GM23338 (cell line): ENCODE data around the gene FIGN. TPM values are rescaled to one million over a fixed set of nuclear protein-coding genes. Genes with fewer than 3 reads are reported as not detected.

Experiments used
- ATAC-seq: fragments of 200-7000 bp; cut with Tn5 transposase; 3 replicates; pipeline ENCODE4 v1.9.1; 2020
- DNase-seq: peaks from one replicate; pipeline ENCODE4 v3.0.0-alpha.2; 2015; ENCODE audit warnings: low spot score
- H2AFZ ChIP-seq: fragments of 200-600 bp; sonication (generic); 2 replicates; pipeline ENCODE4 v1.8.0; 2016; ENCODE audit warnings: antibody characterized with exemption, mild to moderate bottlenecking, moderate library complexity
- H3F3A ChIP-seq: fragments of 200-600 bp; sonication (generic); replicated peaks from 2 replicates; pipeline ENCODE4 v1.8.0; 2017; ENCODE audit warnings: antibody characterized with exemption, mixed run types, low read depth
- H3K27ac ChIP-seq: fragments of 200-600 bp; sonication (generic); 2 replicates; pipeline ENCODE4 v1.6.1; 2016; ENCODE audit warnings: low read depth
- H3K27me3 ChIP-seq: fragments of 200-600 bp; sonication (generic); 2 replicates; pipeline ENCODE4 v1.8.0; 2016; ENCODE audit warnings: mild to moderate bottlenecking, mixed run types, moderate library complexity; ENCODE audit not compliant: insufficient read depth
- H3K36me3 ChIP-seq: fragments of 200-600 bp; sonication (generic); 2 replicates; pipeline ENCODE4 v1.8.0; 2016; ENCODE audit warnings: mild to moderate bottlenecking; ENCODE audit not compliant: insufficient read depth
- H3K4me1 ChIP-seq: fragments of 200-600 bp; sonication (generic); 2 replicates; pipeline ENCODE4 v1.8.0; 2016; ENCODE audit warnings: mild to moderate bottlenecking, moderate library complexity; ENCODE audit not compliant: insufficient read depth
- H3K4me2 ChIP-seq: fragments of 200-600 bp; sonication (generic); 2 replicates; pipeline ENCODE4 v1.7.1; 2017; ENCODE audit warnings: mixed run types
- H3K4me3 ChIP-seq: fragments of 200-600 bp; sonication (generic); 2 replicates; pipeline ENCODE4 v1.6.1; 2016; ENCODE audit warnings: mixed run types
- H3K79me2 ChIP-seq: fragments of 200-600 bp; sonication (generic); replicated peaks from 2 replicates; pipeline ENCODE4 v1.8.0; 2017; ENCODE audit warnings: mild to moderate bottlenecking; ENCODE audit not compliant: insufficient read depth
- H3K9me2 ChIP-seq: fragments of 200-600 bp; sonication (generic); 2 replicates; pipeline ENCODE4 v1.8.0; 2017; ENCODE audit not compliant: insufficient read depth
- H4K20me1 ChIP-seq: fragments of 200-600 bp; sonication (generic); replicated peaks from 2 replicates; pipeline ENCODE4 v1.8.0; 2017; ENCODE audit warnings: mild to moderate bottlenecking; ENCODE audit not compliant: insufficient read depth
- H3K27ac Mint-ChIP-seq: 2 replicates; pipeline ENCODE4 v1.8.0; 2020; ENCODE audit warnings: inconsistent platforms, mild to moderate bottlenecking, moderate library complexity, mixed read lengths
- H3K27me3 Mint-ChIP-seq: 3 replicates; pipeline ENCODE4 v1.8.0; 2022; ENCODE audit warnings: low read depth, mild to moderate bottlenecking, moderate library complexity, mixed read lengths, inconsistent platforms; ENCODE audit not compliant: insufficient read depth, poor library complexity
- H3K36me3 Mint-ChIP-seq: 3 replicates; pipeline ENCODE4 v1.8.0; 2021; ENCODE audit warnings: low read depth, mild to moderate bottlenecking, inconsistent platforms, moderate library complexity, mixed read lengths
- H3K4me1 Mint-ChIP-seq: 3 replicates; pipeline ENCODE4 v1.8.0; 2020; ENCODE audit warnings: mild to moderate bottlenecking, inconsistent platforms, mixed read lengths
- H3K4me3 Mint-ChIP-seq: 3 replicates; pipeline ENCODE4 v1.8.0; 2021; ENCODE audit warnings: moderate library complexity, mild to moderate bottlenecking, inconsistent platforms, mixed read lengths
- H3K9me3 Mint-ChIP-seq: 3 replicates; pipeline ENCODE4 v1.8.0; 2020; ENCODE audit warnings: moderate library complexity, mild to moderate bottlenecking, inconsistent platforms, mixed read lengths
- EZH2phosphoT487 ChIP-seq: fragments of 200-600 bp; sonication (generic); IDR thresholded peaks from one replicate; pipeline ENCODE4 v1.8.1; 2018; ENCODE audit warnings: antibody characterized with exemption; ENCODE audit not compliant: unreplicated experiment
- polyA plus RNA-seq: library from polyadenylated mRNA; unstranded; fragments of >200 nt; fragmentation: Nextera tagmentation; extraction: Ambion mirVana; gene quantifications from 2 replicates; pipeline ENCODE4 v1.2.1, GENCODE V29; 2016
- total RNA-seq: library from RNA; depleted of rRNA; stranded (reverse); fragments of >200 nt; shearing (Covaris generic); gene quantifications from 2 replicates; pipeline ENCODE4 v1.2.3, GENCODE V29; 2014
- TF ChIP-seq, protein P1 (sequence below): fragments of 250-450 bp; sonication (Bioruptor Pico); IDR thresholded peaks from 2 replicates; pipeline ENCODE4 v1.5.0; 2020; ENCODE audit warnings: mild to moderate bottlenecking, moderate library complexity
- TF ChIP-seq, protein P2 (sequence below): IDR thresholded peaks from 2 replicates; pipeline ENCODE4 v1.6.1; 2016; ENCODE audit warnings: antibody characterized with exemption

Gene FIGN
- total and polyA plus RNA-seq, 2 experiments from 2014 or later: 17.2 to 23.6 TPM

GRCh38 chr2:163698857-163699256 lies 37.0 kb downstream of the FIGN start:
- Histone ChIP-seq H3K9me2 (no peaks in the 10 kb centered on the region), H3K27ac (peak overlapping the region; percentile 86), H3K4me1 (peaks cover 70% of the 10 kb centered on the region), H2AFZ (no peak overlapping the region), H3K79me2 (peaks cover 61% of the 10 kb centered on the region), H3K36me3 (no peaks in the 10 kb centered on the region), H3K4me2 (peak overlapping the region; percentile 32), H4K20me1 (no peaks in the 10 kb centered on the region), H3F3A (no peaks in the 10 kb centered on the region), H3K27me3 (no peaks in the 10 kb centered on the region), H3K4me3 (no peak overlapping the region)
- no peaks in the 10 kb centered on the region for H3K36me3 Mint-ChIP-seq
- TF ChIP-seq EZH2phosphoT487: no peak
- TF ChIP-seq, protein P1, sequence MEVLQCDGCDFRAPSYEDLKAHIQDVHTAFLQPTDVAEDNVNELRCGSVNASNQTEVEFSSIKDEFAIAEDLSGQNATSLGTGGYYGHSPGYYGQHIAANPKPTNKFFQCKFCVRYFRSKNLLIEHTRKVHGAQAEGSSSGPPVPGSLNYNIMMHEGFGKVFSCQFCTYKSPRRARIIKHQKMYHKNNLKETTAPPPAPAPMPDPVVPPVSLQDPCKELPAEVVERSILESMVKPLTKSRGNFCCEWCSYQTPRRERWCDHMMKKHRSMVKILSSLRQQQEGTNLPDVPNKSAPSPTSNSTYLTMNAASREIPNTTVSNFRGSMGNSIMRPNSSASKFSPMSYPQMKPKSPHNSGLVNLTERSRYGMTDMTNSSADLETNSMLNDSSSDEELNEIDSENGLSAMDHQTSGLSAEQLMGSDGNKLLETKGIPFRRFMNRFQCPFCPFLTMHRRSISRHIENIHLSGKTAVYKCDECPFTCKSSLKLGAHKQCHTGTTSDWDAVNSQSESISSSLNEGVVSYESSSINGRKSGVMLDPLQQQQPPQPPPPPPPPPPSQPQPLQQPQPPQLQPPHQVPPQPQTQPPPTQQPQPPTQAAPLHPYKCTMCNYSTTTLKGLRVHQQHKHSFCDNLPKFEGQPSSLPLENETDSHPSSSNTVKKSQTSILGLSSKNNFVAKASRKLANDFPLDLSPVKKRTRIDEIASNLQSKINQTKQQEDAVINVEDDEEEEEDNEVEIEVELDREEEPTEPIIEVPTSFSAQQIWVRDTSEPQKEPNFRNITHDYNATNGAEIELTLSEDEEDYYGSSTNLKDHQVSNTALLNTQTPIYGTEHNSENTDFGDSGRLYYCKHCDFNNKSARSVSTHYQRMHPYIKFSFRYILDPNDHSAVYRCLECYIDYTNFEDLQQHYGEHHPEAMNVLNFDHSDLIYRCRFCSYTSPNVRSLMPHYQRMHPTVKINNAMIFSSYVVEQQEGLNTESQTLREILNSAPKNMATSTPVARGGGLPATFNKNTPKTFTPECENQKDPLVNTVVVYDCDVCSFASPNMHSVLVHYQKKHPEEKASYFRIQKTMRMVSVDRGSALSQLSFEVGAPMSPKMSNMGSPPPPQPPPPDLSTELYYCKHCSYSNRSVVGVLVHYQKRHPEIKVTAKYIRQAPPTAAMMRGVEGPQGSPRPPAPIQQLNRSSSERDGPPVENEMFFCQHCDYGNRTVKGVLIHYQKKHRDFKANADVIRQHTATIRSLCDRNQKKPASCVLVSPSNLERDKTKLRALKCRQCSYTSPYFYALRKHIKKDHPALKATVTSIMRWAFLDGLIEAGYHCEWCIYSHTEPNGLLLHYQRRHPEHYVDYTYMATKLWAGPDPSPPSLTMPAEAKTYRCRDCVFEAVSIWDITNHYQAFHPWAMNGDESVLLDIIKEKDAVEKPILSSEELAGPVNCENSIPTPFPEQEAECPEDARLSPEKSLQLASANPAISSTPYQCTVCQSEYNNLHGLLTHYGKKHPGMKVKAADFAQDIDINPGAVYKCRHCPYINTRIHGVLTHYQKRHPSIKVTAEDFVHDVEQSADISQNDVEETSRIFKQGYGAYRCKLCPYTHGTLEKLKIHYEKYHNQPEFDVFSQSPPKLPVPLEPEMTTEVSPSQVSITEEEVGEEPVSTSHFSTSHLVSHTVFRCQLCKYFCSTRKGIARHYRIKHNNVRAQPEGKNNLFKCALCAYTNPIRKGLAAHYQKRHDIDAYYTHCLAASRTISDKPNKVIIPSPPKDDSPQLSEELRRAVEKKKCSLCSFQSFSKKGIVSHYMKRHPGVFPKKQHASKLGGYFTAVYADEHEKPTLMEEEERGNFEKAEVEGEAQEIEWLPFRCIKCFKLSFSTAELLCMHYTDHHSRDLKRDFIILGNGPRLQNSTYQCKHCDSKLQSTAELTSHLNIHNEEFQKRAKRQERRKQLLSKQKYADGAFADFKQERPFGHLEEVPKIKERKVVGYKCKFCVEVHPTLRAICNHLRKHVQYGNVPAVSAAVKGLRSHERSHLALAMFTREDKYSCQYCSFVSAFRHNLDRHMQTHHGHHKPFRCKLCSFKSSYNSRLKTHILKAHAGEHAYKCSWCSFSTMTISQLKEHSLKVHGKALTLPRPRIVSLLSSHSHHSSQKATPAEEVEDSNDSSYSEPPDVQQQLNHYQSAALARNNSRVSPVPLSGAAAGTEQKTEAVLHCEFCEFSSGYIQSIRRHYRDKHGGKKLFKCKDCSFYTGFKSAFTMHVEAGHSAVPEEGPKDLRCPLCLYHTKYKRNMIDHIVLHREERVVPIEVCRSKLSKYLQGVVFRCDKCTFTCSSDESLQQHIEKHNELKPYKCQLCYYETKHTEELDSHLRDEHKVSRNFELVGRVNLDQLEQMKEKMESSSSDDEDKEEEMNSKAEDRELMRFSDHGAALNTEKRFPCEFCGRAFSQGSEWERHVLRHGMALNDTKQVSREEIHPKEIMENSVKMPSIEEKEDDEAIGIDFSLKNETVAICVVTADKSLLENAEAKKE (CRISPR knock-in tag): peak; percentile 72; the same call in 1 of the 2 replicates
- TF ChIP-seq, protein P2, sequence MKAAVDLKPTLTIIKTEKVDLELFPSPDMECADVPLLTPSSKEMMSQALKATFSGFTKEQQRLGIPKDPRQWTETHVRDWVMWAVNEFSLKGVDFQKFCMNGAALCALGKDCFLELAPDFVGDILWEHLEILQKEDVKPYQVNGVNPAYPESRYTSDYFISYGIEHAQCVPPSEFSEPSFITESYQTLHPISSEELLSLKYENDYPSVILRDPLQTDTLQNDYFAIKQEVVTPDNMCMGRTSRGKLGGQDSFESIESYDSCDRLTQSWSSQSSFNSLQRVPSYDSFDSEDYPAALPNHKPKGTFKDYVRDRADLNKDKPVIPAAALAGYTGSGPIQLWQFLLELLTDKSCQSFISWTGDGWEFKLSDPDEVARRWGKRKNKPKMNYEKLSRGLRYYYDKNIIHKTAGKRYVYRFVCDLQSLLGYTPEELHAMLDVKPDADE: no peak
- DNase-seq (peak; percentile 88), ATAC-seq (peak; percentile 91)
- H3K27me3 Mint-ChIP-seq: no peaks in the 10 kb centered on the region
- H3K9me3 Mint-ChIP-seq: no peaks in the 10 kb centered on the region
- H3K4me3 Mint-ChIP-seq: no peak overlapping the region
- peaks cover 75% of the 10 kb centered on the region for H3K4me1 Mint-ChIP-seq
- peak overlapping the region; percentile 84; the same call in 1 of the 2 replicates for H3K27ac Mint-ChIP-seq
